ENCODE data around the gene PTPRN2.

Gene PTPRN2

GRCh38 chr7:158077151-158077840 lies 510.3 kb downstream of the PTPRN2 start:
- H3K23ac ChIP-seq (ENCODE audit: low read length) = no peak overlapping the region
- no peak overlapping the region for H3K4me3 ChIP-seq (ENCODE audit: low read length)
- no peak overlapping the region for H3K4me2 ChIP-seq (ENCODE audit: low read length)
- no CpG with 5 or more reads among the region's 21 CpGs for WGBS (ENCODE audit: extremely low coverage, insufficient coverage, low lambda C conversion rate)
- no peak overlapping the region for H3K56ac ChIP-seq (ENCODE audit: low read length)
- no peaks in the 10 kb centered on the region for H3K27me3 ChIP-seq (ENCODE audit: insufficient read depth, low read length, poor library complexity)
- H3K4me1 ChIP-seq (ENCODE audit: control insufficient read depth, low read depth, low read length) = no peaks in the 10 kb centered on the region
- no peak overlapping the region for H3K4ac ChIP-seq (ENCODE audit: low read depth, low read length)
- DNase-seq = no peak
- no peak overlapping the region for H3K9ac ChIP-seq (ENCODE audit: low read length)
- no peak overlapping the region for H2AK5ac ChIP-seq (ENCODE audit: low read length)
- H3K18ac ChIP-seq (ENCODE audit: low read length) = no peak overlapping the region
- H3K79me1 ChIP-seq (ENCODE audit: low read length) = no peaks in the 10 kb centered on the region
- no peak overlapping the region for H2BK15ac ChIP-seq (replicated peaks; ENCODE audit: low read depth)
- H3K36me3 ChIP-seq (ENCODE audit: control insufficient read depth, insufficient read depth, low read length) = no peaks in the 10 kb centered on the region
- H3K79me2 ChIP-seq (ENCODE audit: control insufficient read depth, insufficient read depth, low read length) = no peaks in the 10 kb centered on the region
- H3K27ac ChIP-seq (ENCODE audit: low read depth, low read length) = no peak overlapping the region
- H2BK5ac ChIP-seq (ENCODE audit: low read length) = no peak overlapping the region
- H4K5ac ChIP-seq (ENCODE audit: low read length) = no peak overlapping the region
- H2BK120ac ChIP-seq (ENCODE audit: low read depth, low read length) = no peak overlapping the region
- no peak overlapping the region for H4K8ac ChIP-seq (ENCODE audit: low read depth, low read length)

- Histone ChIP-seq H2BK120ac (ENCODE audit: low read depth, low read length) (no peak overlapping the region), H3K4me1 (ENCODE audit: control insufficient read depth, low read depth, low read length) (no peaks in the 10 kb centered on the region), H3K4ac (ENCODE audit: low read depth, low read length) (no peak overlapping the region), H3K4me3 (ENCODE audit: low read length) (no peak overlapping the region), H3K79me2 (ENCODE audit: control insufficient read depth, insufficient read depth, low read length) (no peaks in the 10 kb centered on the region), H3K27ac (ENCODE audit: low read depth, low read length) (no peak overlapping the region), H4K5ac (ENCODE audit: low read length) (no peak overlapping the region), H3K36me3 (ENCODE audit: control insufficient read depth, insufficient read depth, low read length) (no peaks in the 10 kb centered on the region), H3K18ac (ENCODE audit: low read length) (no peak overlapping the region), H2BK15ac (replicated peaks; ENCODE audit: low read depth) (no peak overlapping the region), H3K79me1 (ENCODE audit: low read length) (no peaks in the 10 kb centered on the region), H3K9ac (ENCODE audit: low read length) (no peak overlapping the region), H3K4me2 (ENCODE audit: low read length) (no peak overlapping the region), H3K27me3 (ENCODE audit: insufficient read depth, low read length, poor library complexity) (no peaks in the 10 kb centered on the region), H3K56ac (ENCODE audit: low read length) (no peak overlapping the region), H4K8ac (ENCODE audit: low read depth, low read length) (no peak overlapping the region), H2BK5ac (ENCODE audit: low read length) (no peak overlapping the region), H2AK5ac (ENCODE audit: low read length) (no peak overlapping the region), H3K23ac (ENCODE audit: low read length) (no peak overlapping the region)
- DNase-seq = no peak
- no CpG with 5 or more reads among the region's 12 CpGs for WGBS (ENCODE audit: extremely low coverage, insufficient coverage, low lambda C conversion rate)
These were observed 511.0 kb downstream of the PTPRN2 start for GRCh38 chr7:158076656-158077055.

- no peak overlapping the region for H3K4me2 ChIP-seq (ENCODE audit: low read length)
- H3K36me3 ChIP-seq (ENCODE audit: control insufficient read depth, insufficient read depth, low read length) = no peaks in the 10 kb centered on the region
- H3K4me3 ChIP-seq (ENCODE audit: low read length) = no peak overlapping the region
- no peak for DNase-seq
- H3K27me3 ChIP-seq (ENCODE audit: insufficient read depth, low read length, poor library complexity) = no peaks in the 10 kb centered on the region
- H3K18ac ChIP-seq (ENCODE audit: low read length) = no peak overlapping the region
- H3K9ac ChIP-seq (ENCODE audit: low read length) = no peak overlapping the region
- H3K27ac ChIP-seq (ENCODE audit: low read depth, low read length) = no peak overlapping the region
- no peak overlapping the region for H3K4ac ChIP-seq (ENCODE audit: low read depth, low read length)
- H4K8ac ChIP-seq (ENCODE audit: low read depth, low read length) = no peak overlapping the region
- no peak overlapping the region for H2BK120ac ChIP-seq (ENCODE audit: low read depth, low read length)
- H3K23ac ChIP-seq (ENCODE audit: low read length) = no peak overlapping the region
- H3K56ac ChIP-seq (ENCODE audit: low read length) = no peak overlapping the region
- no peaks in the 10 kb centered on the region for H3K4me1 ChIP-seq (ENCODE audit: control insufficient read depth, low read depth, low read length)
- H3K79me2 ChIP-seq (ENCODE audit: control insufficient read depth, insufficient read depth, low read length) = no peaks in the 10 kb centered on the region
- no peak overlapping the region for H2AK5ac ChIP-seq (ENCODE audit: low read length)
- H2BK5ac ChIP-seq (ENCODE audit: low read length) = no peak overlapping the region
- no peak overlapping the region for H2BK15ac ChIP-seq (replicated peaks; ENCODE audit: low read depth)
- no CpG with 5 or more reads among the region's 11 CpGs for WGBS (ENCODE audit: extremely low coverage, insufficient coverage, low lambda C conversion rate)
- H4K5ac ChIP-seq (ENCODE audit: low read length) = no peak overlapping the region
- no peaks in the 10 kb centered on the region for H3K79me1 ChIP-seq (ENCODE audit: low read length)
These were observed 511.4 kb downstream of the PTPRN2 start for GRCh38 chr7:158076215-158076614.

DNA sequence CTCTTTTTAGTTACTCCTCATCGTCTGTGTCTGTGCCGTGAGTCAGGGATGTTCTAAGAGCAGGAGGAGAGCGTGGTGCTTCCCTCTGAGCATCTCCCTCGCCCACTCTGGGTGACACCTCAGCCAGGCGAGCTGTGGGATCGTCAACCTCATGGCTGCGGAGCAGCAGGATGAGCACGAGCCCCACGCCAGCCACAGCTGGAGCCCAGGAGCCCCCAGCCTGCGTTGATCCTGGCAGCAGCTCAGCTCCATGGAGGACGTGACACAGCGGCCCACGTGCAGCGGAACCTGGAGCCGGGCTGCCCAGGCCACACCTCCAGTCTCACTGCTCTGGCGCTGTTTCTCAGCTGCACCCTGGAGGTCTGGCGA lies 512.0 kb downstream of the PTPRN2 start:
- WGBS (ENCODE audit: extremely low coverage, insufficient coverage, low lambda C conversion rate) = no CpG with 5 or more reads among the region's 17 CpGs
- Histone ChIP-seq H3K4me2 (ENCODE audit: low read length) (no peak overlapping the region), H3K56ac (ENCODE audit: low read length) (no peak overlapping the region), H3K18ac (ENCODE audit: low read length) (no peak overlapping the region), H2AK5ac (ENCODE audit: low read length) (no peak overlapping the region), H3K36me3 (ENCODE audit: control insufficient read depth, insufficient read depth, low read length) (no peaks in the 10 kb centered on the region), H3K27ac (ENCODE audit: low read depth, low read length) (no peak overlapping the region), H3K4me3 (ENCODE audit: low read length) (no peak overlapping the region), H3K79me1 (ENCODE audit: low read length) (no peaks in the 10 kb centered on the region), H4K8ac (ENCODE audit: low read depth, low read length) (no peak overlapping the region), H2BK15ac (replicated peaks; ENCODE audit: low read depth) (no peak overlapping the region), H3K4ac (ENCODE audit: low read depth, low read length) (no peak overlapping the region), H3K4me1 (ENCODE audit: control insufficient read depth, low read depth, low read length) (no peaks in the 10 kb centered on the region), H3K9ac (ENCODE audit: low read length) (no peak overlapping the region), H3K79me2 (ENCODE audit: control insufficient read depth, insufficient read depth, low read length) (no peaks in the 10 kb centered on the region), H2BK5ac (ENCODE audit: low read length) (no peak overlapping the region), H3K27me3 (ENCODE audit: insufficient read depth, low read length, poor library complexity) (no peaks in the 10 kb centered on the region), H2BK120ac (ENCODE audit: low read depth, low read length) (no peak overlapping the region), H3K23ac (ENCODE audit: low read length) (no peak overlapping the region), H4K5ac (ENCODE audit: low read length) (no peak overlapping the region)
- DNase-seq = no peak

GRCh38 chr7:158074896-158075632 lies 512.6 kb downstream of the PTPRN2 start:
- Histone ChIP-seq H3K79me2 (ENCODE audit: control insufficient read depth, insufficient read depth, low read length) (no peaks in the 10 kb centered on the region), H2BK5ac (ENCODE audit: low read length) (no peak overlapping the region), H3K27ac (ENCODE audit: low read depth, low read length) (no peak overlapping the region), H3K79me1 (ENCODE audit: low read length) (no peaks in the 10 kb centered on the region), H3K18ac (ENCODE audit: low read length) (no peak overlapping the region), H3K27me3 (ENCODE audit: insufficient read depth, low read length, poor library complexity) (no peaks in the 10 kb centered on the region), H3K4ac (ENCODE audit: low read depth, low read length) (no peak overlapping the region), H3K4me3 (ENCODE audit: low read length) (no peak overlapping the region), H2BK15ac (replicated peaks; ENCODE audit: low read depth) (no peak overlapping the region), H4K8ac (ENCODE audit: low read depth, low read length) (no peak overlapping the region), H2AK5ac (ENCODE audit: low read length) (no peak overlapping the region), H3K4me1 (ENCODE audit: control insufficient read depth, low read depth, low read length) (no peaks in the 10 kb centered on the region), H3K4me2 (ENCODE audit: low read length) (no peak overlapping the region), H2BK120ac (ENCODE audit: low read depth, low read length) (no peak overlapping the region), H3K9ac (ENCODE audit: low read length) (no peak overlapping the region), H3K23ac (ENCODE audit: low read length) (no peak overlapping the region), H3K56ac (ENCODE audit: low read length) (no peak overlapping the region), H4K5ac (ENCODE audit: low read length) (no peak overlapping the region), H3K36me3 (ENCODE audit: control insufficient read depth, insufficient read depth, low read length) (no peaks in the 10 kb centered on the region)
- WGBS (ENCODE audit: extremely low coverage, insufficient coverage, low lambda C conversion rate) = no CpG with 5 or more reads among the region's 29 CpGs
- DNase-seq = no peak
